Measurements from ENCODE around the gene YWHAG. TPM values are rescaled to one million over a fixed set of nuclear protein-coding genes. Genes with fewer than 3 reads are reported as not detected.
"Not testable (repeated sequence)": the region's sequence is repeated elsewhere in the genome, so short reads cannot be mapped to it uniquely, and the experiment has no call there.

YWHAG gene
- total and polyA plus RNA-seq, 3 donors from 2014 or later: 67.4 to 80.2 (median 78.4) TPM

DNA sequence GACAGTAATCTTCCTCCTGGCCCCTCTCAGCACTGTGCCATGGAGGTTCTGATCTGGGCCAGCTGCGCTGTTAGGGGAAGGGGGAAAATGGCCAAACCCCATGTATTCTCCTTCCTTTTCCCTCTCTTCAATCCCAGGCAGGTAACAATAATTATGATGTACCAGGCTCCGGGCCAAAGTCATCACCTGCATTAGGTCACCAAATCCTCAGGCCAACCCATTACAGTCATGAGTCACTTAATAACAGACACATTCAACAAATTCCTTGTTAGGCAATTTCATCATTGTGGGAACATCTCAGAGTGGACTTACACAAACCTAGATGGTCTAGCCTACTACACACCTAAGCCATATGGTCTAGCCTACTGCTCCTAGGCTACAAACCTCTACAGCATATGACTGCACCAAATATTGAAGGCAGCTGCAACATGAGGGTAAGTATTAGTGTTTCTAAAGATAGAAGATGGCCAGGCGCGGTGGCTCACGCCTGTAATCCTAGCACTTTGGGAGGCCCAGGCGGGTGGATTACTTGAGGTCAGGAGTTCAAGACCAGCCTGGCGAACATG lies 58.5 kb downstream of the YWHAG start:
- DNase-seq: no peak
- H3K4me1 ChIP-seq: peaks cover 12% of the 10 kb centered on the region
- WGBS, 2 donors: 87 to 88% methylated on average over 7 of the region's 7 CpGs
- H3K36me3 ChIP-seq (ENCODE audit: low read depth, missing control alignments): no peaks in the 10 kb centered on the region
- H3K27me3 ChIP-seq: no peaks in the 10 kb centered on the region
- TF ChIP-seq, protein P1, sequence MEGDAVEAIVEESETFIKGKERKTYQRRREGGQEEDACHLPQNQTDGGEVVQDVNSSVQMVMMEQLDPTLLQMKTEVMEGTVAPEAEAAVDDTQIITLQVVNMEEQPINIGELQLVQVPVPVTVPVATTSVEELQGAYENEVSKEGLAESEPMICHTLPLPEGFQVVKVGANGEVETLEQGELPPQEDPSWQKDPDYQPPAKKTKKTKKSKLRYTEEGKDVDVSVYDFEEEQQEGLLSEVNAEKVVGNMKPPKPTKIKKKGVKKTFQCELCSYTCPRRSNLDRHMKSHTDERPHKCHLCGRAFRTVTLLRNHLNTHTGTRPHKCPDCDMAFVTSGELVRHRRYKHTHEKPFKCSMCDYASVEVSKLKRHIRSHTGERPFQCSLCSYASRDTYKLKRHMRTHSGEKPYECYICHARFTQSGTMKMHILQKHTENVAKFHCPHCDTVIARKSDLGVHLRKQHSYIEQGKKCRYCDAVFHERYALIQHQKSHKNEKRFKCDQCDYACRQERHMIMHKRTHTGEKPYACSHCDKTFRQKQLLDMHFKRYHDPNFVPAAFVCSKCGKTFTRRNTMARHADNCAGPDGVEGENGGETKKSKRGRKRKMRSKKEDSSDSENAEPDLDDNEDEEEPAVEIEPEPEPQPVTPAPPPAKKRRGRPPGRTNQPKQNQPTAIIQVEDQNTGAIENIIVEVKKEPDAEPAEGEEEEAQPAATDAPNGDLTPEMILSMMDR (IDR thresholded peaks at IDR 0.05): no peak
- TF ChIP-seq POLR2A (IDR thresholded peaks at IDR 0.05): no peak
- H3K9me3 ChIP-seq: no peaks in the 10 kb centered on the region
- H3K27ac ChIP-seq: no peak overlapping the region
- no peak overlapping the region for H3K4me3 ChIP-seq
- intact Hi-C loops (cut with DNase I; ENCODE audit: low total_unique reads): no loop called here

DNA sequence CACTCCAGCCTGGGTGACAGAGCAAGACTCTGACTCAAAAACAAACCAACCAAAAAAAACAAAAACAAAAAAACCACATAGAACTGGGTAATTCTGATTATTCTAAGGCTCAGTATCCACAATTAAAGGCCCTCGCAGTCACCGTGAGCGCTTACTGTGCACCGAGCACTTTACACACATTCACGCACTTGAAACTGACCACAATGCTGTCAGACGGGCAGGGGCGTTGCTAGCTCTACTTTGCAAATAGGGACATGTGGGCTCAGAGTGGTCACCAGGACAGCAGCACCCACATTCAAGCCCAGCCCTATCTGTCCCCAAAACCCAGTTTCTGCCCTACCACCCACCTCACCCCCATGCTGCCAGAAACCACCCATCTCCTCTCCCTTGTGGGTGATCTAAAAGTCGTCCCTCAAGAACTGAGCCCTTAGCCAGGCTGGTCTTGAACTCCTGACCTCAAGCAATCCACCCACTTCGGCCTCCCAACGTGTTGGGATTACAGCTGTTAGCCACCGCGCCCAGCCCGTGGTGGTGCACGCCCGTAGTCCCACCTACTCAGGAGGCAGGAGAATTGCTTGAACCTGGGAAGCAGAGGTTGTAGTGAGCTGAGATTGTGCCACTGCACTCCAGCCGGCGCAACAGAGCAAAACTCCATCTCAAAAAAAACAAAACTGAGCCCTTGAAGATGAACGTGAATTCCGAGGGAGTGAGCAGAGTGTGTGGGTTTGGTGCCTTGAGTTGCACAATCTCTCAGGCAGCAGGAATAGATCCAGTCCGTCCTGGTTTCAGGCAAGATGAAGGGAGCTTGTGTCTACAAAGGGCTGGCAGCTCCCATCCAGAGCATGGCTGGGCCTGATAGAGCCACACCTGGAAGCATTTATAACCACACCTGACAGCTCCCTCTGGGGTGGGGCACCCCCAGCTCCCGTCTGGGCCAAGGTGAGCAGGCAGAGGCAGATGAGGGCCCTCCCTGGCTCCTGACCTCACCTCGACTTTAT lies 61.7 kb downstream of the YWHAG start:
- H3K4me1 ChIP-seq: peaks cover 19% of the 10 kb centered on the region
- H3K27me3 ChIP-seq: no peaks in the 10 kb centered on the region
- peak overlapping the region; percentile 74 to 96 for H3K27ac ChIP-seq
- intact Hi-C loops (cut with DNase I; ENCODE audit: low total_unique reads): no loop called here
- TF ChIP-seq, protein P1 (IDR thresholded peaks at IDR 0.05): no peak
- WGBS, 2 donors: 62 to 72% methylated on average over 17 to 21 of the region's 22 CpGs
- H3K36me3 ChIP-seq (ENCODE audit: low read depth, missing control alignments): no peaks in the 10 kb centered on the region
- H3K9me3 ChIP-seq: no peaks in the 10 kb centered on the region
- no peak for DNase-seq
- no peak overlapping the region for H3K4me3 ChIP-seq

DNA sequence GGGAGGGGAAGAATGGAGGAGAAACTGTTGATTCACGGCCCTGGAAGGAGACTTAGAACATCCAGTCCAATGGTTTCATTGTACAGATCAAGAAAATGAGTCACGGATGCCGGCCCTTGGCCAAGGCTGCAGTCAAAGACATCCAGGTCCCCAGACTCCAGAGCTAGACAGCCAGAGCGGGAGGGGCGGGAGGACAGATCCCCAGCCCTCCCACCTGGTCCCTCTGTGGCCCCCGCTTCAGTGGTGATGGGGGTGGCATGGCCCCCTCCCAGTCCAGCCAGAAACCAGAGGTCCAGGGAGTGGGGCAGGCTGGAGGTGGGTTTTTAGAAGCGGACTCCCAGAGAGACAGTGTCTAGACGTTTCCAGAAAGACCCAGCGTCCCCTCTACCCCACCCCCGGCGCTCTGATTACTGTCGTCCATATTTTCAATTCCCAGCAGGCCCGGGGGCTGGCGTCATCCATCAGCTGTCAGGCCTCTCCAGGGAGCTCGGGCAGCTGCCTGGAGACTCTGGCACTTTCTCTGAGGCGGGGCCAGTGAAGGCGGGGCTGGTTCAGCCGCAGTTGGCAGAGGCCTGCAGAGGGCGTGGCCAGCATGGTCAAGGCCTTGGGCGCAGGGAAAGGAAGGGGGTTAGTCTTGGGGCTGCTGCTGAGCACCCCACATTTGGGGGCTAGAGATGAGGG lies 64.3 kb downstream of the YWHAG start:
- WGBS, 2 donors: 47 to 52% methylated on average over 9 to 20 of the region's 20 CpGs
- TF ChIP-seq, protein P1 (IDR thresholded peaks at IDR 0.05): no peak
- peak; percentile 47 for TF ChIP-seq POLR2A (IDR thresholded peaks at IDR 0.05)
- H3K4me3 ChIP-seq: no peak overlapping the region

DNA sequence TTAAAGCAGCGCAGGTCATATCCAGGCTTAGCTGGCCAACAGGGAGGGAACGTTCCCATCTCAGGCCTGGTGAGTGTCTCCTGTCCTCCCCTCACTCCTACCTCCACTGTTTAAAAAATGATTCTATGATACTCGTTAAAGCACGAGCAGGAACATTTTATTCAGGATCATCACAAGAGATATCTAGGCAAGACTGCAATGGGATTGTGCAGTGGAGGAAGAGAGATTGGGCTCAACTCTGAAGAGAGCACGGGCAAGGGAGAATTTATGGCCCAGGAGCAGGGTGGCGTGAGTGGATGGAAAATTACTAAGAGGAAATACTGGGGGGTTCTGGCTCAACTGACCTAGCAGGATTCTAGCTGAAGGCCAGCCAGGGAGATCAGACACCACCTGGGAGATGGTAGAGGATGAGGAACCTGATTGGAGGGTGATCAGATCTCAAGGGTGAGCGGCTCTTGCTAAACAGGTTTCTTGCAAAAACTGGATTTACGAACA lies 65.3 kb downstream of the YWHAG start:
- no peak for DNase-seq
- Histone ChIP-seq H3K9me3 (no peaks in the 10 kb centered on the region), H3K27me3 (no peaks in the 10 kb centered on the region), H3K4me1 (peaks cover 22% of the 10 kb centered on the region), H3K27ac (peak overlapping the region; percentile 96 to 99), H3K4me3 (no peak overlapping the region), H3K36me3 (ENCODE audit: low read depth, missing control alignments) (no peaks in the 10 kb centered on the region)
- WGBS, 2 donors: 72 to 76% methylated on average over 8 of the region's 8 CpGs
- intact Hi-C loops (cut with DNase I; ENCODE audit: low total_unique reads): no loop called here
- TF ChIP-seq, protein P1 (IDR thresholded peaks at IDR 0.05): no peak
- no peak for TF ChIP-seq POLR2A (IDR thresholded peaks at IDR 0.05)

More for the DNA sequence above, 64.3 kb downstream of the YWHAG start:
- H3K27ac ChIP-seq: peak overlapping the region; percentile 96 to 99
- no peaks in the 10 kb centered on the region for H3K27me3 ChIP-seq
- peak; percentile 96 for DNase-seq
- peaks cover 22% of the 10 kb centered on the region for H3K4me1 ChIP-seq
- no peaks in the 10 kb centered on the region for H3K36me3 ChIP-seq (ENCODE audit: low read depth, missing control alignments)
- intact Hi-C loops (cut with DNase I; ENCODE audit: low total_unique reads): no loop called here
- H3K9me3 ChIP-seq: no peaks in the 10 kb centered on the region

DNA sequence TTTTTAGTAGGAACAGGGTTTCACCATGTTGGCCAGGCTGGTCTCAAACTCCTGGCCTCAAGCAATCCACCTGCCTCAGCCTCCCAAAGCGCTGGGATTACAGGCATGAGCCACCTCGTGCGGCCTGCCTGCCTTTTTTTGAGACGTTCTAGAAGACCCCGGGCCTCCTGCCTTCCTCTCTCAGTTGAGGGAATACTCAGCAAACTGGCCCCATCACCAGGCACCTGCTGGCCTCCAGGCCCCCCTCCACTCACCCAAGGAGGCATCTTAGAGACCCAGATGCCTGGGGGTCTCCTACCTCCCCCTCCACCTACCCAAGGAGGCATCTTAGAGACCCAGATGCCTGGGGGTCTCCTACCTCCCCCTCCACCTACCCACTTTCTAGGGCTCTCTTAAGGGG lies 65.9 kb downstream of the YWHAG start:
- H3K36me3 ChIP-seq (ENCODE audit: low read depth, missing control alignments); H3K27me3 ChIP-seq; H3K9me3 ChIP-seq; intact Hi-C loops (cut with DNase I; ENCODE audit: low total_unique reads); DNase-seq; H3K4me3 ChIP-seq: not testable (repeated sequence)
- WGBS, 2 donors: 90% methylated on average over 5 of the region's 5 CpGs; no CpG with 5 or more reads in 1 of the 2 donors
- peak overlapping the region; percentile 96 to 99 for H3K27ac ChIP-seq
- H3K4me1 ChIP-seq: peaks cover 22% of the 10 kb centered on the region
